Measurements from ENCODE around the gene BZW1.

The BZW1 gene

GRCh38 chr2:200811333-200812121 is at the start of gene BZW1:
Gene BZW1, plus strand, starts transcription at chr2:200811910. Its CDS starts 1,308 bp downstream, at chr2:200813218.
- peak; percentile 97 for DNase-seq

- no peak for DNase-seq
Observed at GRCh38 chr2:200762127-200762526, 49.6 kb upstream of the BZW1 start.

GRCh38 chr2:200763422-200763821 is 48.3 kb upstream of the BZW1 start:
- DNase-seq, result no peak

- no peak for DNase-seq
Observed at GRCh38 chr2:200765139-200765951, 46.4 kb upstream of the BZW1 start.

GRCh38 chr2:200765995-200766660 is 45.6 kb upstream of the BZW1 start:
- DNase-seq, result no peak

- no peak for DNase-seq
Observed at GRCh38 chr2:200767111-200767885, 44.4 kb upstream of the BZW1 start.

GRCh38 chr2:200770847-200771246 is 40.9 kb upstream of the BZW1 start:
- DNase-seq, result no peak

- DNase-seq, result no peak
Observed at GRCh38 chr2:200772620-200773019, 39.1 kb upstream of the BZW1 start.

GRCh38 chr2:200773083-200773482 is 38.6 kb upstream of the BZW1 start:
- no peak for DNase-seq

GRCh38 chr2:200774920-200775319 is 36.8 kb upstream of the BZW1 start:
- no peak for DNase-seq

GRCh38 chr2:200777275-200777674 is 34.4 kb upstream of the BZW1 start:
- no peak for DNase-seq

GRCh38 chr2:200778038-200778437 is 33.7 kb upstream of the BZW1 start:
- DNase-seq, result no peak

- DNase-seq, result no peak
Observed at GRCh38 chr2:200779214-200779613, 32.5 kb upstream of the BZW1 start.

GRCh38 chr2:200781616-200782015 is 30.1 kb upstream of the BZW1 start:
- no peak for DNase-seq

GRCh38 chr2:200782251-200782650 is 29.5 kb upstream of the BZW1 start:
- DNase-seq, result no peak

- DNase-seq, result no peak
Observed at GRCh38 chr2:200784215-200784614, 27.5 kb upstream of the BZW1 start.

- DNase-seq, result no peak
Observed at GRCh38 chr2:200786423-200786822, 25.3 kb upstream of the BZW1 start.

- no peak for DNase-seq
Observed at GRCh38 chr2:200786826-200787225, 24.9 kb upstream of the BZW1 start.

GRCh38 chr2:200787351-200788120 is 24.2 kb upstream of the BZW1 start:
- DNase-seq, result peak; percentile 8

- no peak for DNase-seq
Observed at GRCh38 chr2:200788121-200788718, 23.5 kb upstream of the BZW1 start.

GRCh38 chr2:200790185-200790584 is 21.5 kb upstream of the BZW1 start:
- DNase-seq, result no peak

GRCh38 chr2:200791905-200792304 is 19.8 kb upstream of the BZW1 start:
- DNase-seq, result no peak
